ENCODE results near the gene NR3C1.

DNA sequence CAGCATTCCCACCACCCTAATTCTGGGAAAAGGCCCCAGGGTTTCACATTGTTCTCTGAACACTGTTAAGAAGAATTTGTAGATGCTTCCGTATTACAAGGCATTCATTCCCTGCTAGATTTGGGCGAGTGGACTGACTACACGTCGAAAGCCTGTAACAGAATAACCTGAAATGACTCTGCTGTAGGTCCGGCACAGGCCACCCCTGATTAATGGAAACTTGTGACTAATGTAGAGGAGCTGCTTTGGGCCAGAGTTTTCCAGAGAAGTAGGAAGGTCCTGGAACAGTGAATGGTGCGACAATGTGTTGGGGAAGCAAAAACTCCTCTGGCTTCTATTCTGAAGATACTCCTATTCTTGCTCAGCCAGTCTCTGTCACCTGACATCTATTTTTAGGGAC is 87.6 kb downstream of the NR3C1 start:
- TF ChIP-seq POLR2A (IDR thresholded peaks at IDR 0.05) = no peak
- TF ChIP-seq, protein P1, sequence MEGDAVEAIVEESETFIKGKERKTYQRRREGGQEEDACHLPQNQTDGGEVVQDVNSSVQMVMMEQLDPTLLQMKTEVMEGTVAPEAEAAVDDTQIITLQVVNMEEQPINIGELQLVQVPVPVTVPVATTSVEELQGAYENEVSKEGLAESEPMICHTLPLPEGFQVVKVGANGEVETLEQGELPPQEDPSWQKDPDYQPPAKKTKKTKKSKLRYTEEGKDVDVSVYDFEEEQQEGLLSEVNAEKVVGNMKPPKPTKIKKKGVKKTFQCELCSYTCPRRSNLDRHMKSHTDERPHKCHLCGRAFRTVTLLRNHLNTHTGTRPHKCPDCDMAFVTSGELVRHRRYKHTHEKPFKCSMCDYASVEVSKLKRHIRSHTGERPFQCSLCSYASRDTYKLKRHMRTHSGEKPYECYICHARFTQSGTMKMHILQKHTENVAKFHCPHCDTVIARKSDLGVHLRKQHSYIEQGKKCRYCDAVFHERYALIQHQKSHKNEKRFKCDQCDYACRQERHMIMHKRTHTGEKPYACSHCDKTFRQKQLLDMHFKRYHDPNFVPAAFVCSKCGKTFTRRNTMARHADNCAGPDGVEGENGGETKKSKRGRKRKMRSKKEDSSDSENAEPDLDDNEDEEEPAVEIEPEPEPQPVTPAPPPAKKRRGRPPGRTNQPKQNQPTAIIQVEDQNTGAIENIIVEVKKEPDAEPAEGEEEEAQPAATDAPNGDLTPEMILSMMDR (IDR thresholded peaks at IDR 0.05) = no peak

All from right lobe of liver (tissue), 4 donors.